OCI-LY7 (cell line): ENCODE data around the gene PDE10A. TPM values are rescaled to one million over a fixed set of nuclear protein-coding genes. Genes with fewer than 3 reads are reported as not detected.

Experiments used
- BruUV-seq: library from RNA; stranded (reverse); fragments of 400-500 nt; replicated peaks from 2 replicates; lab custom pipeline; 2021; lab: Mats Ljungman, UMichigan
- CTCF ChIA-PET: fragments of 300-600 bp; sonication (Branson Sonifier 250); formaldehyde crosslinking; loops from one replicate; lab custom pipeline; 2022; ENCODE audit warnings: antibody characterized with exemption; ENCODE audit not compliant: unreplicated experiment; lab: Charles Lee
- POLR2A ChIA-PET: fragments of 300-600 bp; sonication (Branson Sonifier 250); formaldehyde crosslinking; loops from one replicate; lab custom pipeline; 2022; ENCODE audit warnings: antibody characterized with exemption; lab: Charles Lee
- DNase-seq: peaks from one replicate; pipeline ENCODE4 v3.0.0-alpha.2; 2015; ENCODE audit warnings: low spot score
- H2AFZ ChIP-seq: fragments of 200-600 bp; sonication (generic), shearing (Covaris generic); 2 replicates; pipeline ENCODE4 v1.6.1; 2014; ENCODE audit warnings: mild to moderate bottlenecking, antibody characterized with exemption, low read length, moderate library complexity
- H3K27ac ChIP-seq: fragments of 200-600 bp; sonication (generic); 2 replicates; pipeline ENCODE4 v1.5.1; 2014; ENCODE audit warnings: mixed run types, low read depth, mild to moderate bottlenecking, moderate library complexity, low read length, inconsistent platforms; ENCODE audit not compliant: poor library complexity, severe bottlenecking
- H3K36me3 ChIP-seq: fragments of 200-600 bp; sonication (generic); 2 replicates; pipeline ENCODE4 v1.6.1; 2014; ENCODE audit warnings: mild to moderate bottlenecking, antibody characterized with exemption, low read length, moderate library complexity, mixed read lengths; ENCODE audit not compliant: insufficient read depth
- H3K4me1 ChIP-seq: fragments of 200-600 bp; sonication (generic); 2 replicates; pipeline ENCODE4 v1.5.1; 2014; ENCODE audit warnings: mild to moderate bottlenecking, low read length; ENCODE audit not compliant: insufficient read depth, poor library complexity, severe bottlenecking
- H3K4me2 ChIP-seq: fragments of 200-600 bp; sonication (generic); 2 replicates; pipeline ENCODE4 v1.6.1; 2014; ENCODE audit warnings: mild to moderate bottlenecking, low read length
- H3K4me3 ChIP-seq: fragments of 200-600 bp; sonication (generic); 2 replicates; pipeline ENCODE4 v1.5.1; 2014; ENCODE audit warnings: mild to moderate bottlenecking, low read depth, low read length; ENCODE audit not compliant: poor library complexity, severe bottlenecking
- H3K79me2 ChIP-seq: fragments of 200-600 bp; sonication (generic); 2 replicates; pipeline ENCODE4 v1.6.1; 2016; ENCODE audit warnings: low read depth, mild to moderate bottlenecking, low read length, moderate library complexity, mixed read lengths; ENCODE audit not compliant: insufficient read depth
- H3K9me2 ChIP-seq: fragments of 200-600 bp; sonication (generic); 2 replicates; pipeline ENCODE4 v1.6.1; 2016; ENCODE audit warnings: mild to moderate bottlenecking, low read length, mixed read lengths; ENCODE audit not compliant: insufficient read depth
- H3K9me3 ChIP-seq: fragments of 200-600 bp; sonication (generic); 2 replicates; pipeline ENCODE4 v1.6.1; 2014; ENCODE audit warnings: mild to moderate bottlenecking, mixed run types, low read length, mixed read lengths
- H4K20me1 ChIP-seq: fragments of 200-600 bp; sonication (generic); 2 replicates; pipeline ENCODE4 v1.6.1; 2014; ENCODE audit warnings: mild to moderate bottlenecking, antibody characterized with exemption, low read length, moderate library complexity, mixed read lengths; ENCODE audit not compliant: insufficient read depth
- CTCF ChIP-seq: fragments of 200-600 bp; sonication (generic); conservative IDR thresholded peaks from 2 replicates; pipeline ENCODE4 v1.5.1; 2014; ENCODE audit warnings: mild to moderate bottlenecking, antibody characterized with exemption, low read length, moderate library complexity, mixed read lengths
- EZH2phosphoT487 ChIP-seq: fragments of 200-600 bp; sonication (generic); IDR thresholded peaks from 2 replicates; pipeline ENCODE4 v1.6.1; 2018; ENCODE audit warnings: low read depth, borderline replicate concordance, mild to moderate bottlenecking, mixed run types, antibody characterized with exemption, low read length, moderate library complexity, mixed read lengths
- intact Hi-C: fragments of 100-400 bp; cut with micrococcal nuclease; formaldehyde crosslinking; loops from one replicate; pipeline ENCODE4 v1.10.0; 2022; ENCODE audit not compliant: unreplicated experiment
- total RNA-seq, 2 experiments: library from RNA; depleted of rRNA in 1 of 2; stranded (reverse); fragments of >200 nt in 1 of 2; shearing (Covaris generic) in 1 of 2; gene quantifications; 2 replicates each; pipeline ENCODE4 v1.2.3, GENCODE V29; 2014 to 2022

The PDE10A gene
- total RNA-seq, 2 experiments from 2014 or later: not detected

DNA sequence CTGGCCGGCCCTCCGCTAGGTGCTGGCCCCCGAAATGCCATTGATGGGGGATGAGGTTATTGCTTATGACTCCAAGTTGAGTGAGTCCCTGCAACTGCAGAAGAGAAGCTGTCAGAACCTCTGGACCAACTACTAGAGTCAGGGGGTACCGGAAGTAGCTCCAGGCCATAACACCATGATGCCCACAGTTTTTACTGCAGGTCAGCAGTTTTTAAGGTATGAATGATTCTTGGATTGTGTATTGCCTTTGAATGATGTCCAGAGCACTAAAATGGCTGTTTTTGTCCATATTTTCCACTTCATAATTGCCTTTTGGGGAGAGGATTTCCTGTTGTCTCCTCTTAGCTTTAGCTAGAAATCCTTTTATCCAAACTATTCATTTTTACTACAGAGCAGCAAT is 148.4 kb downstream of the PDE10A start:
- H3K9me2 ChIP-seq: no peaks in the 10 kb centered on the region
- no peak overlapping the region for H3K4me3 ChIP-seq
- no peak overlapping the region for H3K27ac ChIP-seq
- ChIA-PET CTCF (no interaction called here), POLR2A (interaction anchor here (0.8 kb wide), 1 partner anchor 10 kb away, joined by 3 read pairs; no protein-coding TSS in a partner anchor)
- DNase-seq: no peak
- intact Hi-C loops: no loop called here
- H2AFZ ChIP-seq: no peak overlapping the region
- no TSS peak for BruUV-seq
- no peaks in the 10 kb centered on the region for H3K9me3 ChIP-seq
- no peaks in the 10 kb centered on the region for H3K79me2 ChIP-seq
- H3K4me2 ChIP-seq: no peak overlapping the region
- H4K20me1 ChIP-seq: no peaks in the 10 kb centered on the region
- H3K36me3 ChIP-seq: no peaks in the 10 kb centered on the region
- TF ChIP-seq EZH2phosphoT487: no peak
- TF ChIP-seq CTCF: no peak
- no peaks in the 10 kb centered on the region for H3K4me1 ChIP-seq

- Histone ChIP-seq H3K36me3 (no peaks in the 10 kb centered on the region), H3K4me3 (no peak overlapping the region), H4K20me1 (no peaks in the 10 kb centered on the region), H2AFZ (no peak overlapping the region), H3K27ac (no peak overlapping the region), H3K4me2 (no peak overlapping the region), H3K4me1 (no peaks in the 10 kb centered on the region), H3K9me3 (no peaks in the 10 kb centered on the region), H3K79me2 (no peaks in the 10 kb centered on the region), H3K9me2 (no peaks in the 10 kb centered on the region)
- CTCF ChIA-PET: no interaction called here
- BruUV-seq: no TSS peak
- no peak for DNase-seq
- intact Hi-C loops: no loop called here
- no peak for TF ChIP-seq CTCF
- TF ChIP-seq EZH2phosphoT487: no peak
- POLR2A ChIA-PET: no interaction called here
Measured at GRCh38 chr6:165511807-165512206, 151.2 kb downstream of the PDE10A start.

- CTCF ChIA-PET: no interaction called here
- no peak overlapping the region for H3K4me2 ChIP-seq
- intact Hi-C loops: no loop called here
Measured at GRCh38 chr6:165508321-165508869, 154.6 kb downstream of the PDE10A start.

More at GRCh38 chr6:165508321-165508869, 154.6 kb downstream of the PDE10A start:
- BruUV-seq: no TSS peak
- TF ChIP-seq CTCF: no peak
- no peak for TF ChIP-seq EZH2phosphoT487
- H3K36me3 ChIP-seq: no peaks in the 10 kb centered on the region
- H3K4me1 ChIP-seq: no peaks in the 10 kb centered on the region
- no peak for DNase-seq
- H3K79me2 ChIP-seq: no peaks in the 10 kb centered on the region
- H3K9me3 ChIP-seq: no peaks in the 10 kb centered on the region
- no peaks in the 10 kb centered on the region for H4K20me1 ChIP-seq
- no peak overlapping the region for H2AFZ ChIP-seq
- no peak overlapping the region for H3K27ac ChIP-seq
- no peaks in the 10 kb centered on the region for H3K9me2 ChIP-seq
- POLR2A ChIA-PET: no interaction called here
- H3K4me3 ChIP-seq: no peak overlapping the region
